Smooth muscle cell of trachea (primary cell): ENCODE measurements around the gene BTN3A1. TPM values are rescaled to one million over a fixed set of nuclear protein-coding genes. Genes with fewer than 3 reads are reported as not detected.

Source experiments
- total RNA-seq: library from RNA; depleted of rRNA; stranded (reverse); fragments of >200 nt; gene quantifications from 2 replicates; pipeline ENCODE4 v1.2.1, GENCODE V29; 2014

The BTN3A1 gene
- 32.7 and 37.2 TPM in 2 replicates for total RNA-seq

DNA sequence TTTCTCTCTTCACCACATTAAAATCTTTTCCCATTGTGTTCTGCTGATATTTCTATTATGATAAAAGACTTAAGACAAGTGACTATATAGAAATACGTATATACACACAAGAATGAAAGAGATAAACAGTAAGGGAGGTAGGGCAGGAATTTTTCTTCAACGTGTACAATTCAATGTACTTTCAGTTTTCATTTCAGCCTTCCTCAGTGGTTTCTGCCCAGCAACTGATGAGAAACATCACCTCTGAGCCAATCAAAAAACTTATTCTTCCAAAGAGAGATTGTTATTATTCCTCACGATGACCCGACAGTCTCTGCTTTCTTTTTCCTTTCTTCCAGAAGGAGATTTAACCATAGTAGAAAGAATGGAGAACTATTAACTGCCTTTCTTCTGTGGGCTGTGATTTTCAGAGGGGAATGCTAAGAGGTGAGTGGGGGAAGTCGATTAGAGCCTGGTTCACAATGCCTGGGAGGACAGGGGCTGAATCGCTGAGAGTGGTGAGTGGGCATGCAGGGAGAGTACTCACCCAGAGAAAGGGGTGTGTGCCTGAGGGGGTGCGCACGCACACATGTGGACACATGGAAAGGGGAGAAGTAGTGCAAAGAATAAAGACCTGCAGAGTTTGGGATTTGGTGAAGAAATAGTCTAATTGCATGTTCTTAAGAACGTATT is at the start of gene BTN3A1:
Gene BTN3A1 (plus strand): TSS at position 289 of the 672 bp plus-strand sequence. CDS start 3,289 bp downstream, outside the sequence.

DNA sequence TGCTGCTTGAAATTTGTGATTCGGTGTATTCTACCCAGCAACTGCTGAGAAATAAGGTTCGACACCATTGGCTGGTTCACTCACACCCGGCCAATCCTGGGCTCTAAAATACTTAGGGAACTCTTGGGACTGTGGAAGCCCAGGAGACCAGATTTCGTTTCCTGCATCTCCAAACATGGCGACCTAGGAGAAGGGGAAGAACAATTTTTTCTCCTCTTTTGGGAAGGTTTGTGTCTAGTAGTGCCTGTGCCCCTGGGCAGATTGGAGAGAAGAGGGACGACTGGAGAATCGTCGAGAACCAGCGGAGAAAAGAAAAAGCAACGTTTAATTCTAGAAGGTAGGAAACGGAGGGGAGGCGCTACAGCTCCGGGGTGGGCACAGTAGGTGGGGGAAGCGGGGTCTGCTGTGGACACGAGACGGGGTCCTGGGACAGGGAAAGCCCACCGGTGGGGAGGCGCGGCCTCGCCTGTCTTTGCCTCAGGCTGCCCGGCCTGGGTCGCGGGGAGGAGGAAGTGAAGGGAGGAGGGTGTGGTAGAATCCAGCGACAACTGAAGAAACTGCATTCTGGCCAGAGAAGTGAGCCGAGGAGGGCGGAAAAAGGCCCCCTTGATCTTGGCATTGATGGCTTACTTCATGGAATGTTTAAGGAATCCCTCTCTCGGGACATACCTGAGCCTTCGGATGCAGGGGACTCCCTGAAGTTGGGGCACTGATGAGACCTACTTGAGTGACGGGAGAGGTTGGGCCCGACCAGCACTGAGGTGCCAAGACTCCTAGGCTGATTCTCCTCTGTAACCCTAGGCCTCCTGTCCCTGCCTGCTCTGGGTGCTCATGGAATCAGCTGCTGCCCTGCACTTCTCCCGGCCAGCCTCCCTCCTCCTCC is 56.0 kb downstream of the BTN3A1 start, which contains the start of gene BTN2A1:
Gene BTN2A1 (plus strand): TSS at position 150 of the 883 bp plus-strand sequence. CDS start 682 bp downstream, at position 832.

Other genes starting within 250 kb of the BTN3A1 start
- 14.3 and 32.9 TPM in 2 replicates for gene BTN3A2, start 37.1 kb upstream of the BTN3A1 start, total RNA-seq
- gene BTN2A2, start 19.2 kb upstream of the BTN3A1 start, total RNA-seq, result 10.8 and 15.0 TPM in 2 replicates
- 27.9 and 38.2 TPM in 2 replicates for gene BTN3A3, start 38.2 kb downstream of the BTN3A1 start, total RNA-seq
- 7.3 and 10.2 TPM in 2 replicates for gene BTN2A1, start 55.7 kb downstream of the BTN3A1 start, total RNA-seq
- not detected in 2 replicates for gene BTN1A1, start 98.0 kb downstream of the BTN3A1 start, total RNA-seq
- gene HMGN4, start 136.1 kb downstream of the BTN3A1 start, total RNA-seq, result 79.7 and 106 TPM in 2 replicates
- gene ABT1, start 194.7 kb downstream of the BTN3A1 start, total RNA-seq, result 10.6 and 11.8 TPM in 2 replicates